ENCODE data around the gene FCRL3.

DNA sequence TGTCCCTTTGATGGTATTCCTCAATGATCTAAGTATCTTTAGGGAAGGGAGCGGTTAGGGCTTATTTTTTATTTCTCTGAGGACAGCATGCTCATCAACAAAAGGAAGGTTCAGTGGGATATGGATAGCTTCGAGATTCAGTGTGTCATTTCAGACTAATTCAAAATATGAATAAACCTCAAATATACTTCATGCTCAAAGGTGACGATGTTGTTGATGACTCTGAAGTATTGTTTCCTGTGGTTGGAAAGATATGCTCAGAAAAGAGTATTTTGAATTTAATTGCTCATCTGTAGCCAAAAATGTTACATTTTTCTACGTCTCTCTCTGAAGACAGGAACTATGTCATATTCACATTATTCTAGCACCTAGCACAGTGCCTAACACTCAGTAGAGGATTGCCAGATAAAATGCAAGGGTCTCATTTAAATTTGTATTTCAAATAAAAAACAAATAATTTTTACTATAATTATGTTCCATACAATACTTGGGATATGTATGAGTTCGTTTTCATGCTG, 1.8 kb upstream of the FCRL3 start:
- no peak for TF ChIP-seq EZH2 (IDR thresholded peaks at IDR 0.05; ENCODE audit: borderline replicate concordance, low read depth, low read length, poor library complexity, severe bottlenecking)
- TF ChIP-seq CTCF (conservative IDR thresholded peaks at IDR 0.05; ENCODE audit: low read depth, low read length), result no peak
